ENCODE data around the gene SGCD. TPM values are rescaled to one million over a fixed set of nuclear protein-coding genes. Genes with fewer than 3 reads are reported as not detected.

The SGCD gene
- polyA plus RNA-seq, 1 experiment = 25.2 TPM

GRCh38 chr5:156685481-156685880, 358.5 kb downstream of the SGCD start:
- TF ChIP-seq CTCF (IDR thresholded peaks at IDR 0.05; ENCODE audit: low read depth, low read length) = no peak
- POLR2A ChIA-PET = no interaction called here
- DNase-seq (ENCODE audit: low read depth, low spot score) = no peak
- H3K27me3 ChIP-seq (ENCODE audit: control insufficient read depth, insufficient read depth, low read length) = no peaks in the 10 kb centered on the region
- CTCF ChIA-PET = no interaction called here
- H3K27ac ChIP-seq (ENCODE audit: low read depth, low read length) = no peak overlapping the region
- H3K9me3 ChIP-seq (ENCODE audit: control insufficient read depth, insufficient read depth, low read length) = 0 out of 2 replicates have a peak, but pooled peaks cover 3% of the 10 kb centered on the region
- no peak overlapping the region for H3K4me3 ChIP-seq (ENCODE audit: low read depth, low read length)

GRCh38 chr5:156686380-156686779, 359.4 kb downstream of the SGCD start:
- DNase-seq (ENCODE audit: low read depth, low spot score) = no peak
- ChIA-PET CTCF (no interaction called here), POLR2A (no interaction called here)
- no peak for TF ChIP-seq CTCF (IDR thresholded peaks at IDR 0.05; ENCODE audit: low read depth, low read length)
- Histone ChIP-seq H3K27me3 (ENCODE audit: control insufficient read depth, insufficient read depth, low read length) (no peaks in the 10 kb centered on the region), H3K27ac (ENCODE audit: low read depth, low read length) (no peak overlapping the region), H3K4me3 (ENCODE audit: low read depth, low read length) (no peak overlapping the region), H3K9me3 (ENCODE audit: control insufficient read depth, insufficient read depth, low read length) (no peaks in the 10 kb centered on the region)

- H3K27ac ChIP-seq (ENCODE audit: low read depth, low read length) = no peak overlapping the region
- no peak overlapping the region for H3K4me3 ChIP-seq (ENCODE audit: low read depth, low read length)
- DNase-seq (ENCODE audit: low read depth, low spot score) = no peak
- ChIA-PET POLR2A (no interaction called here), CTCF (no interaction called here)
- TF ChIP-seq CTCF (IDR thresholded peaks at IDR 0.05; ENCODE audit: low read depth, low read length) = no peak
- H3K27me3 ChIP-seq (ENCODE audit: control insufficient read depth, insufficient read depth, low read length) = no peaks in the 10 kb centered on the region
- no peaks in the 10 kb centered on the region for H3K9me3 ChIP-seq (ENCODE audit: control insufficient read depth, insufficient read depth, low read length)
Measured at GRCh38 chr5:156686796-156687195, 359.8 kb downstream of the SGCD start.

GRCh38 chr5:156687514-156687913, 360.6 kb downstream of the SGCD start:
- Histone ChIP-seq H3K4me3 (ENCODE audit: low read depth, low read length) (no peak overlapping the region), H3K9me3 (ENCODE audit: control insufficient read depth, insufficient read depth, low read length) (no peaks in the 10 kb centered on the region), H3K27me3 (ENCODE audit: control insufficient read depth, insufficient read depth, low read length) (no peaks in the 10 kb centered on the region), H3K27ac (ENCODE audit: low read depth, low read length) (no peak overlapping the region)
- no peak for DNase-seq (ENCODE audit: low read depth, low spot score)
- CTCF ChIA-PET = no interaction called here
- POLR2A ChIA-PET = no interaction called here
- no peak for TF ChIP-seq CTCF (IDR thresholded peaks at IDR 0.05; ENCODE audit: low read depth, low read length)

GRCh38 chr5:156691572-156691971, 364.6 kb downstream of the SGCD start:
- no peaks in the 10 kb centered on the region; the same call in 1 of the 2 replicates for H3K9me3 ChIP-seq (ENCODE audit: control insufficient read depth, insufficient read depth, low read length)
- POLR2A ChIA-PET = no interaction called here
- TF ChIP-seq CTCF (IDR thresholded peaks at IDR 0.05; ENCODE audit: low read depth, low read length) = no peak
- no peaks in the 10 kb centered on the region for H3K27me3 ChIP-seq (ENCODE audit: control insufficient read depth, insufficient read depth, low read length)
- no peak for DNase-seq (ENCODE audit: low read depth, low spot score)
- no peak overlapping the region for H3K4me3 ChIP-seq (ENCODE audit: low read depth, low read length)
- CTCF ChIA-PET = no interaction called here
- no peak overlapping the region for H3K27ac ChIP-seq (ENCODE audit: low read depth, low read length)
